DMS153 (cell line): ENCODE results near the gene TMEM14A.
"Not testable (repeated sequence)": the region's sequence is repeated elsewhere in the genome, so short reads cannot be mapped to it uniquely, and the experiment has no call there.

Experiments
- DNase-seq: peaks from one replicate; lab custom pipeline; 2025; lab: John Stamatoyannopoulos, UW

The TMEM14A gene, protein sequence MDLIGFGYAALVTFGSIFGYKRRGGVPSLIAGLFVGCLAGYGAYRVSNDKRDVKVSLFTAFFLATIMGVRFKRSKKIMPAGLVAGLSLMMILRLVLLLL

DNA sequence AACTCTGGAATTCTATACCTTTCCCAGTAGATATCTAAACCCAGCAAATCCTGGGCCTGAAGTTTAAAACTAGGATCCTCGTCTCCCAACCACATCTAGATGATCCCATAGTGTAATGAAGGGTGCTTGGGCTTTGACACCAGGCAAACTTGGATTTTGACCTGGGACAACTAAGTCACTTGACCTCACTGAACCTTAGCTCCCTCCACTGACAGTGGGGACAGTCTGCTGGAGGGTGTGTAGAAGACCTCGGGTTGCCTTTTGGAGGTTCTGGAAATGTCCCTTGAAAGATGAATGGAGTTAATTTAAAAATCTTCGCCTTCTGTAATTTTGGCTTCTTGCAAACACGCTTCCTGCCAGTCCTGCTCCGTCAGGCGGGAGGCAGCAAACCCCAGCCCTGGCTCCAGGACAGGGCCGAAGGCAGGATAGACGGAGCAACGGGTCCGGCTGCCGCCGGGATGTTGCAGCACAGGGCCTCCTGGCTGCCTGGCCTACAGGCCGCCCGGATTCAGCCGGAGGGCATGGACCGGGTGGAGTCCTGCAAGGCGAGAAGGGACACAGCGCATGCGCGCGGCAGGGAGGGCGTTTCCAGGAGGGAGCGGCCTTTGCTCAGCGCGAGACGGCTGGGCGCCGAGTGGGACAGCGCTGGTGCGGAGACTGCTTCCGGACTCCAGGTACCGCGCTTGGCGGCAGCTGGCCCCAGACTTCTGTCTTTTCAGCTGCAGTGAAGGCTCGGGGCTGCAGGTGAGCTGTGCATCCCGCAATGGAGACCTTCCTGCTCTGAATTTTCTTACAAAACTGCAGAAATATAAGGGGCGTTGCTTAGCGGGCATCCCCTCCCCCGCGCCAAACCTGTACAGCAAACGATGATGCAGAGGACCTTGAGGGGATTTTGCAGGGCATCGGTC lies at the start of gene TMEM14A:
Gene TMEM14A (plus strand): TSS at position 612 of the 908 bp plus-strand sequence. CDS start 5,990 bp downstream, outside the sequence.
- peak; percentile 85 for DNase-seq

DNA sequence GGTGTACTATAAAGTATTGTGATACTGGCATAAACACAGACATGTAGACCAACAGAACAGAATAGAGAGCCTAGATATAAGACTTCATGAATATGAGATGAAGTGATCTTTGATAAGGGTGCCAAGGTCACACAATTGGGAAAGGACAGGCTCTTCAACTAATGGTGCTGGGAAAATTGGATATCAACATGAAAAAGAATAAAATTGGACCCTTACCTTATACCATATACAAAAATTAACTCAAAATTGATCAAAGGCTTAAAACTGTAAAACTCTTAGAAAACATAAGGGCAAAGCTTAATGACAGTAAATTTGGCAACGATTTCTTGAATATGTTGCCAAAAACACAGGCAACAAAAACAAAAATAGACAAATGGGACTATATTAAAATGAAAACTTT lies 49.3 kb upstream of the TMEM14A start:
- no peak for DNase-seq

DNA sequence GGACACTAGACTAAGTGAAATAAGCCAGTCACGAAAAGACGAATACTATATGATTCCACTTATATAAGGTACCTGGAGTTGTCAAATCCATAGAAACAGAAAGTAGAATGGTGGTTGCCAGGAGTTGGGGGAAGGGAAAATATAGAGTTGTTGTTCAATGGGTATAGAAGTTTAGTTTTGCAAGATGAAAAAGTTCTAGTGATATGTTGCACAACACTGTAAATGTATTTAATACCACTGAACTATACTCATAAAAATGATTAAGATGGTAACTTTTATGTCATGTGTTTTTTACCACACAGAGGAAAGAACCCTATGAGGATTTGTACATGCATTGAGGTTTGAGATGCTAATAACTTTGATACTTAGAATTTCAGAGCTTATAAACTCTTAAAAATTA lies 48.1 kb upstream of the TMEM14A start:
- DNase-seq: no peak

DNA sequence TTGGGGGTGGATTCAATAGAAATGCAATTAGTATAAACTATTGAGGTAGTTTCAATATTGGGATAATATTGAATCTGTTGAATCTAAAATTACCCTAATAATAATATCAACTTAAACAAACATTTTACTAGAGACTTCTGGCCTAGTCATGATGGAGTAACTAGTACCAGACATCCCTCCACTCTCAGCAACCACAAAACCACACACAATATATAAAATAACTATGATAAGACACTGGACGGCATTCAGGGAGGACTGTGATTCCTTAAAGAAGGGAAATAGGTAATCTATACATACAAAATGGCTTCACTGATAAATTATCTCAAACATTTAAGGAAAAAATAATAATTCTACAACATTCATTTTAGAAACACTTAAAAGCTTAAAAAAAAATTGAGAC lies 38.9 kb upstream of the TMEM14A start:
- no peak for DNase-seq

DNA sequence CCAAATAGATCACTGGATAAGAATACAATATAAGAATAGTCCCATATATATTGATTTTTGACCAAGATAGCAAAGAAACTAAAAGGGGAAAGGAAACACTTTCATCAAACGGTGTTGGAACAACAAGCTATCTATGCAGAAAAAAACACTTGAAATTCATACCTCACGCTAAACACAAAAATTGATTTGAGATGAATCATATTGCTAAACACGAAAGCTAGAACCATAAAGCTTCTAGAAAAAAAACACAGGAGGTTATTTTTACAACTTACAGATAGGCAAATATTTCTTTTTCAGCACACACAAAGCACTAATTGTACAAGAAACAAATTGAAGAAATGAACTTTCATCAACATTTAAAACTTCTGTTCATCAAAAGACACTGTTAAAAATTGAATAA lies 36.7 kb upstream of the TMEM14A start:
- no peak for DNase-seq

DNA sequence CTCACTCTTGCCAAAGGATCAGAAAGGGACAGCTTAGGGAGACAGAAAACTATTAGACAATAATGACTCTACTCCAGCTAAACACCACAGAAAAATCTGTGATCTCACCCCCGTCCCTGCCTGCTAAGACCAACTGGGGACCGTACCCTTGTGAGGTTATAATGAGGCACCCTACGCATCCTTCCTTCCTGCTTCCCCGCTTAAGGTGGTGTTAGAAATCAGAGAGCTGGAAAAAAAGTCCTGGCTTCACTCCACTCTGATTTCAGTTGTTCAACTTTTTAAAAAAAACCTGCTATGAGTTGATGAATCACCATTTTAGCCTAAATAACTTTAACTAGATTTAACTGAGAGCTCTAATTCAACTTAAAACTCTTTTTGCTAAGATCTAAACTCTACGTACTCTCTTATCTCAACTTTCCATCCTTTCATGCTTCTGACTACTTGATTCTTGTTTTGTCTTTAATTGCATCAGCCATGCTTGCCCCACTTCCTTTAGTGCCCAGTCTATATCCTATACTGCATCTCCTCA lies 35.8 kb upstream of the TMEM14A start:
- no peak for DNase-seq

DNA sequence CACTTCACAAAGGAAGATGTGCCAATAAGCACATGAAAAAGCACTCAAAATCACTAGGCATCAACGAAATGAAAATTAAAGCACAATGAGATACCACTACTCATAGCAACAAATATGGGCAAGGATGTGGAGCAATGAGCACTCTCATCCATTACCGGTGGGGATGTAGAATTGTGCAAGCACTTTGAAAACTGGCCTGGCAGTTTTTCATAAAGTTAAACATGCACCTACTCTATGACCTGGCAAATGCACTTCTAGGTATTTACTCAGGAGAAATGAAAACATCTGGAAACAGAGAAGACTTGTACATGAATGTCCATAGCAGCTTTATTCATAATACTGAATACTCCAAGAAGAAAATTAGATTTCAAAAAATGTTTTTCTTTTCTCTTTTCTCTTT lies 34.1 kb upstream of the TMEM14A start:
- no peak for DNase-seq

DNA sequence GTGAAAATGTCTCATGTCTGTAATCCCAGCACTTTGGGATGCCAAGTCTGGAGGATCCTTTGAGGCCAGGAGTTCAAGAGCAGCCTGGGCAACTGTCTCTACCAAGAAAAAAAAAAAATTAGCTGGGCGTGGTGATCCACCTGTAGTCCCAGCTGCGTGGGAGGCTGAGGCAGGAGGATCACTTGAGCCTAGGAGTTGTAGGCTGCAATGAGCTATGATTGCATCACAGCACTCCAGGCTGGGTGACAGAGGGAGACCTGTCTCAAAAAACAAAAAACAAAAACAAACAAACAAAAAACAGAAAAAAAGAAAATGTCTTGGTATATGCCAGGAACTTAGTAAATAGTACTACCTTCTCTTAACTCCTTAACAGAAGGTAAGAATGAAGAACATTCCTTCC lies 31.4 kb upstream of the TMEM14A start:
- DNase-seq: no peak

DNA sequence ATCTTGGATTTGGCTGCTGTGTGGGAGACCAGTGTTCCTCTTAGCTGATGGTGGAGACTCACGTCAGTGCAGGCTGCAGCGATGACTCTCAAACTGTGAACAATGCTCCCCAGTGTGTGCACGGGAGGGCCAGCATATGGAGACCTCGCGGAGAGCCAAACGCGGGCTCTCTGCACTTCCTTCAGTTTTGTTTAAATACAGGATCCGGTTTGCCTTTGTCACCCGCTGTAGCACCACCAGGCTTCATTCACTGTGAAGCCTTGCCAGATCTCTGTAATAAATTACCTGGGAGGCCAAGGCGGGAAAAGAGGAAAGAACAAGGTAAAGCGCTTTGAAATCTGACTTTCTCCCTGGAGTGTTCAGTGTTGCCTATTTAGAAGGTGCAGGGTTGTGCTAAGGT lies 30.7 kb upstream of the TMEM14A start:
- peak; percentile 91 for DNase-seq

DNA sequence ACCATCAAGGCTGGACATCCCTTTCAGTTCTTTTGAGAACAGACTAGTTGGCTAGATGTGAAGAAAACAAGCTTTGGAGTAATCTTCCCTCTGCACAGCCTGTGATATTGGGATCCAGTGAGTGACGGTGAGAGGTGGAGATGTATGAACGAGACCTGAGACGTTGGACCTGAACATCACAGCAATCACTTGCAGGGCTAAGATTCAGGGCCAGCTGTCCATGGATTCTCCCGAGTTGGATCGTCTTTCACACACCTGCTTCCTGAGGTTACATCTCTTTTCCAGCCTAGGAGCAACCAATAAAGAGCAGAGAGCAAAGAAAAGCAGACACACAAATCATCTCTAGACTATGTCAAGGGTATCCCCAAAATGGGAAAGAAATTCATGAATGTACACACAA lies 30.0 kb upstream of the TMEM14A start:
- no peak for DNase-seq

DNA sequence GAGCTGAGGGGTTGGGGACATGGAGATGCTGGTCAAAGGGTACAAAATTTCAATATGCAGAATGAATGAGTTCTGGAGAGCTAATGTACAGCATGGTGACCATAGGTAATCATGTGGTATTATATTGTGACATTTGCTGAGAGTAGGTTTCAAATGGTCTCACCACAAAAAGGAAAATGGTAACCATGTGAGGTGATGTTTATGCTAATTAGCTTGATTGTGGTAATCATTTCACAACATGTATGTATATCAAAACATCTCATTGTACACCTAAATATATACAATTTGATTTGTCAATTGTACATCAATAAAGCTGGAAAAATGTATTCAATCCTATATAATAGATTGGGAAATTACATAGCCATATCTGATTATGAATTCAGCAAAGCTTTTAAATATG lies 29.5 kb upstream of the TMEM14A start:
- DNase-seq: no peak

DNA sequence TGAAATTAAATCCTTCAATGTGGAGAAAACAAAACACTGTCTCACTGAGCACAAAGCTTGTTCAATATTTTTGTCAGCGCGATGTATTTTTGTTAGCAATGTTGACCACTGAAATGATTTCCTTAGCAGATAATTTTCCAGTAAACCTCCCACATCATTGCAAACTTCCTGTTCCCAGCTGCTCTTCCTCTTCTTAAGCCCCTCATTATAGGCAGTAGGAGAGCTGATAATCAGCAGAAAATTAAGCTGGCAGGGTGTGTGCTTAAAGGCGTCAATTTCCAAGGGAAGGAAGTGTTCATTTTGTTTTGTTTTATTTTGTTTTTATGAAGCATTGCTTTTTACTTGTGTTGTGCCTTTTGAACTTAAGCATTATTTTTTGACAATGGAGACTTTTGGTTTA lies 29.1 kb upstream of the TMEM14A start:
- DNase-seq: no peak

DNA sequence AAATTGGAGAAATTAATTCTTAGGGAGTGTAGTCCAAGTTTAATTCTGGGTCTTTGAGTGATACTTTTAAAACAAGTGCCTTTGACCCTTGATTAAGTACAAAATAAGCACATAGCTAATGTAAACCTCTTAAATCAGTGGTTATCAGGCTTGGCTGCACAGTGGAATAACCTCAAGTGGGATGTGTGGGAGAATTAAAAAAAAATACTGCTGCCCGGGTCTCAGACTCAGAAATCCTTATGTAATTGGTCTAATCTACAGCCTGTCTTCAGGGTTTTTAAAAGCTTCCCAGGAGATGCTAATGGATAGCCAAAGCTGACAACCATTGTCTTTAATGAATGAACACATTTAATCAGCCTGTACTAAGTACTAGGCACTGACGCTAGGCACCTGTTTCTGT lies 28.5 kb upstream of the TMEM14A start:
- DNase-seq: no peak

DNA sequence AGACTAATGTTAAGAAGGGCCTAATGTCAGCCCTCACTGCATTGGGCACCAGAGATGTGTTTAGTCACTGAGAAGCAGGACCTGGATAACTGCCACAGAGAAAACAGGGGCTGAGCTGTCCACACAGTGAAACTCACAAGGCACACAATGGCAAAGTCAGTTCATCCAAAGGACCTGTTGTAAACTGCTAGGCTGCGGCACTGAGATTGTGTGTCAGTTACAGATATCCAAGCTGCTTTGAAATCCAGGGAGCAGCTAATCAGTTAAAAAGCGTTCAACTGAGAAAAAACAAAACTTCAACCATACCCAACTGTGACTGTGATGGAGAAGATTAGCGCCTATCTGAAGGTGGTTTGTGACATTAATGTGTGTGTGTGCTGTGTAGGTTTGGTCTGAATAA lies 27.8 kb upstream of the TMEM14A start:
- DNase-seq: no peak

DNA sequence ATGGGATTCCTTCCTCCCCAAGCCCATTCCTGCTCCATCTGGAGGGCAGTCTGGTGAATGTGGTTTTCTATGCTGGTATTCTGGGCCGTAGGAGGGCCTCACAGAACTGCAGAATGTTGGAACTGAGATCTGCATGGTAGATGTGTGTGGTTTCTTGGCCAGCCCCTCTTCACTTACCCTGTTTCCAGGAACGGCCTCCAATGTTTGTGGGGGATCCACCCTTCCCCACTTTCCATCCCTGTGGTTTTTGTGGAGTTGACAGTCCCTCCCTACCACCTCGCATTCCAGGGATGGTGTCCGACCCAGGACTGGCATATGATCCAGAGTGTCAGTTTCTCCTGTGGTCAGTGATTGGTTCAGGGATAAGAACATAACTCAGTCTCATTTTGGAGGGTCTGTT lies 26.7 kb upstream of the TMEM14A start:
- DNase-seq: no peak

DNA sequence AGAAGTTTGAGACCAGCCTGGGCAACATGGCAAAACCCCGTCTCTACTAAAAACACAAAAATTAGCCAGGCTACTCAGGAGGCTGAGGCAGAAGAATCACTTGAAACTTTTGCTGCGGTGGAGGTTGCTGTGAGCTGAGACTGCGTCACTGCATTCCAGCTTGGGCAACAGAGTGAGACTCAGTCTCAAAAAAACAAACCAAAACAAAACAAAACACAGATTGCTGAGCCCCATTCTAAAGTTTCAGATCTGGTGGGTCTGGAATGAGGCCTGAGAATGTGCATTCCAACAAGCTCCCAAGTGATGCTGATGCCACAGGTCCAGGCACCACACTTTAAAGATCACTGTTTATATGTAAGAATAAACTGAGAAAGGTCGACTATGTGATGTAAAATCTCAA lies 24.9 kb upstream of the TMEM14A start:
- DNase-seq: no peak

DNA sequence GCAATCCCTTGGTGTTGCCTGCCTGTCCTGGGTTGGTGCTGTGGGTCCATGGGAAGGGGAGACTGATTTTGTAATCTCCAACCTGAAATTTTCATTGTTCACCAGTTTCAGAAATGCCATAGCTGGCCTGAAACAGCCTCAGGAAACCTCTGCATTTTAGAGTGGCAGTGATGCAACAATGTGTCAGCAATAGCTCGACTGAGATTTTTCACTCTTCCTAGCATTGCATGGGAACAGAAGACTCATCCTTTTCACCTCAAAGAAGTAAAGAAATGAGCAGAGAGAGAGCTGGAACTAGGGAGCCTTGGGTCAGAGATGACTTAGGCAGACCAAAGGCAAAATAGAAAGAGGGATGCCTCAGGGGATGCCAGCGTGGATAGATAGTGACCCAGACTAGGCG lies 23.7 kb upstream of the TMEM14A start:
- no peak for DNase-seq

DNA sequence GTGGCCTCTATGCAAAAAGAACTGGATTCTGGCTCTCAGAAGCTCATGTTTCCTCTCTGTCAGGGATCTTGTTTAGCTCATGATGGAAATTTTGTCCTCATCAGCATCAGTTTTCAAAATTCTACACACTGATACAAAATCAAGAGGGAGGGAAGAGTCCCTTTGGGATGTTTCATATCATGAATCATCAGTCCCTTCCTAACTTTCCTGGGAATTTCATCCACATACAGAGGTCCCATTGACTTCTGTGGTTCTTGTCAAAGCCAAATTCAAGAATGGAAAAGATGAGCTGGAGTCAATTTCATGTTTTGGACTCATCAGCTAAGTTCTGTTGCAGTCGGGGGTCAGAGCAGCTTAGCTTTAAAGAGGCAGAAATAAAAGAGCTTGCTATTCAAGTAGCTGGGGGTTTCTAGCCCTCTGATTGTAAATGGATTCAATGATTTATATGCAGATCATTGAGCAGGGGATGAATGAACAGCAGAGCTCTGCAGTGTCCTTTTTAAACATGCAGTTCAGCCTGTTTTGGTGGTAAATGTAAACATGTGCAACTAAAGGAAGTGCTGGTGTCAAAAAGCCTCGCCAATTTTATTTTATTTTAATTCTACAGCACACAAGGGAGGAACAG lies 21.3 kb upstream of the TMEM14A start:
- DNase-seq: no peak

DNA sequence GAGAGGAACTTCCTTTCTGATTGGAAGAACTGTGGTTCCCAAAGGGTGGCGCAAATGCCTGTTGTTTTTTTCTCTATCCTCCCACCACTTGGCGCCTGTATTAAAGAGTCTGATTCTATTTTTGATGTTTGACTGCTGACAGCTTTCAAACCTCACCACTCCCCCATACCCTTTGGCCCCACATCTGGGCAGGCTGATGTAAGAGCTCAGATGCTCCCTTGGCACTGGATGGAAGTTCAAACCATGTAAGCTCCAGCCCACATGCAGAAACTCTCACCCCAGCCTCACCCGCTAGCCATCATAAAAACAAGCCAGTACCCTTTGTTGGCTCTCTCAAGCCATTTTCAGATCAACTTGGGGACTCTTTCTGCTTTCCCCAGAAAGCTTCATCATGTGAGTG lies 20.0 kb upstream of the TMEM14A start:
- no peak for DNase-seq

DNA sequence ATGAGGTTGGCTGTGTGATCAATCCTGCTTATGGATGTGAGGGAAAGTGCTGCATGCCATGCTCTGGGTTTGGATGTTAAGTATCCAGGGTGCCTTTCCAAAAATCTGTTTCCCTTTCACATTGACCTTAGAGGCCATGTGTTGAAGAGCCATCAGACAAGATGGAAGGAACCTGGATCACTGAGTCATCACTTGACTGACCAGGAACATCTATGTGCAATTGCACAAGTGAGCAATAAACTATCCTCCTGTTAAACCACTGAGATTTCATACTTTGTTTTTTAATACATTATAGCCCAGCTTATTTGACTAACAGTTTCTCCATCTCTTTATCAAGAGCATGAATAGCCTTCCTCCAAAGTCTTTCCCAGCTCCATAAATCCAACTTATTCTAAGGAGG lies 17.8 kb upstream of the TMEM14A start:
- no peak for DNase-seq

DNA sequence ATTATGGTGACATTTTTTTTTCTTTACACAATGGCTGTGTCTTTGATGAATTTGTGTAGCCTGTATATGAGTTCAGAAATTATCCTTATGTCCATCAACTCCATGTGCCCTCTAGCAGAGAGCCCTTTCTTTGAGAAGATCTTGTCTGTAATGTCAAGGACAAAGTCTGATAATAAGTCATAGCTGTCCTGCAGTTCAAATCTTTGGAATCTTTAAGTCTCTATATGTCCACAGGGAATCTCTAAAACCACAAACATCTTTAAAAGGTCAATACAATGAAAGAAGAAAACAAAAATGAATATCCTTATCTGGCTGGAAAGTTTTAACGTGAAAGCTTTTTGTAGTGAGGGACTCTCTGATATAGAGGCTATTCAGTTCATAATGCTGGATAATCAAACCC lies 16.9 kb upstream of the TMEM14A start:
- no peak for DNase-seq

DNA sequence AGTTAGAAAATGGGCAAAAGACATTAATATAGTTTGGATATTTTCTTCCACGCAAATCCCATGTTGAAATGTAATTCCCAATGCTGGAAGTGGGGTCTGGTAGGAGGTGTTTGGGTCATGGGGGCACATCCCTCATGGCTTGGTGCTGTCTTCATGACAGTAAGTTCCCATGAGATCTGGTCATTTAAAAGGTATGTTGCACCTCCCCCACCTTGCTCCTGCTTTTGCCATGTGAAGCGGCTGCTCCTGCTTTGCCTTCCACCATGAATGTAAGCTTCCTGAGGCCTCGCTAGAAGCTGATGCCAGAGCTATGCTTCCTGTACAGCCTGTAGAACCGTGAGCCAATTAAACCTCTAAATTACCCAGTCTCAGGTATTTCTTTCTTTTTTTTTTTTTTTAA lies 16.3 kb upstream of the TMEM14A start:
- no peak for DNase-seq

DNA sequence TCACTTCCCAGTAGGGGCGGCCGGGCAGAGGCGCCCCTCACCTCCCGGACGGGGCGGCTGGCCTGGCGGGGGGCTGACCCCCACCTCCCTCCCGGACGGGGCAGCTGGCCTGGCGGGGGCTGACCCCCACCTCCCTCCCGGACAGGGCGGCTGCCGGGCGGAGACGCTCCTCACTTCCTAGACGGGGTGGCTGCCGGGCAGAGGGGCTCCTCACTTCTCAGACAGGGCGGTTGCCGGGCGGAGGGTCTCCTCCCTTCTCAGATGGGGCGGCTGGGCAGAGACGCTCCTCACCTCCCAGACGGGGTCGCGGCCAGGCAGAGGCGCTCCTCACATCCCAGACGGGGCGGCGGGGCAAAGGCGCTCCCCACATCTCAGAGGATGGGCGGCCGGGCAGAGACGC lies 15.0 kb upstream of the TMEM14A start:
- not testable (repeated sequence) for DNase-seq
